Large intestine (tissue), 3 donors: ENCODE results near the gene ZNF22. TPM values are rescaled to one million over a fixed set of nuclear protein-coding genes. Genes with fewer than 3 reads are reported as not detected.

ENCODE experiments used
- DNase-seq, 2 donors: peaks; one replicate each; pipeline versions ENCODE4 v3.0.0 to v3.0.0-alpha.2; 2013
- H3K27ac ChIP-seq: one replicate; pipeline ENCODE4 v1.5.1; 2013; ENCODE audit warnings: low read length
- H3K27me3 ChIP-seq: 2 replicates; pipeline ENCODE4 v1.6.1; 2013; ENCODE audit warnings: low read length; ENCODE audit not compliant: control insufficient read depth, insufficient read depth
- H3K36me3 ChIP-seq: 2 replicates; pipeline ENCODE4 v1.6.1; 2013; ENCODE audit warnings: low read length; ENCODE audit not compliant: control insufficient read depth, insufficient read depth
- H3K4me1 ChIP-seq: one replicate; pipeline ENCODE4 v1.6.1; 2013; ENCODE audit warnings: low read length; ENCODE audit not compliant: control insufficient read depth, insufficient read depth
- H3K4me3 ChIP-seq: one replicate; pipeline ENCODE4 v1.5.1; 2013; ENCODE audit warnings: low read length
- H3K9me3 ChIP-seq: one replicate; pipeline ENCODE4 v1.6.1; 2013; ENCODE audit warnings: mild to moderate bottlenecking, low read depth, low read length, moderate library complexity; ENCODE audit not compliant: control insufficient read depth
- WGBS: methylation state at CpG from one replicate; pipeline ENCODE4 v1.1.5; 2013; ENCODE audit warnings: low lambda C conversion rate; ENCODE audit not compliant: insufficient coverage; 5-methylcytosine and 5-hydroxymethylcytosine counted together
- polyA plus RNA-seq: library from polyadenylated mRNA; unstranded; fragments of 120-200 nt; gene quantifications from one replicate; pipeline ENCODE4 v1.2.1, GENCODE V29; 2013

ZNF22 gene
- polyA plus RNA-seq, 1 donor: 35.7 TPM

DNA sequence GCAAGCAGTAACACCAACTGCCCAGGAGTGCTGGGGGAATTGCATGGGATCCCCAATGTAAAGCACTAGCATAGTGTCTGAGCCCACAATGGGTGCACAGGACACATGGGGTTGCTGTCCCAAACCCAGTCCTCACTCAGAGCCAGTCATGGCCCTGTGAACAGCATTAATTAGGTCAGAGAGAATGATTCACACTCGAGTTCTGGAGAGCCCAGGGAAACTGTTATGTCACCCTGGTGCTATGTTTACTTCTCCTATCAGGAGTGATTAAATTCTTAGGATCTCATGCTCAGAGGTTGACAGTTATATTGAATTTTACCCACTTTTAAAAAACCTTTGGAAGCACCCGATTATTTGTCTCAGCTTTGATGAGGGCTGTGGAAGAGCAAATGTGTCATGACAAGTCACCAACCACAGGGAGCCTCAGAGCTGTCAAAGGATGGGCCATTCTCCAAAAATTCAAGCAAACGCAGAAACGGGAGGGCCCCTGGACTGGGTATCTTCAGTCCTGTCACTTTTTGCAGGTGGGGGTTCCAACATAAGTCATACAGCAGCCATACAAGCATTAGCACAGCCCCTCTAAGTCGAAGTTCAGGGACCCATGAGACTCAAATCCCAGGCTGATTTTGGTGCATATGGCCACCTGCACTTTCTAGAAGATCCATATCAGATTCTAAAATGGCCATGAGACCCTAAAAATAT is 42.4 kb upstream of the ZNF22 start:
- no peaks in the 10 kb centered on the region for H3K27me3 ChIP-seq
- peaks cover 13% of the 10 kb centered on the region for H3K36me3 ChIP-seq
- H3K4me3 ChIP-seq: peak overlapping the region; percentile 78
- H3K9me3 ChIP-seq: no peaks in the 10 kb centered on the region
- peak overlapping the region; percentile 98 for H3K27ac ChIP-seq
- 0% methylated on average over 1 of the region's 5 CpGs for WGBS
- peak in 1 of 2 donors; percentile 66 for DNase-seq
- H3K4me1 ChIP-seq: peaks cover 33% of the 10 kb centered on the region

- peaks cover 37% of the 10 kb centered on the region for H3K4me1 ChIP-seq
- 0% methylated on average over 1 of the region's 6 CpGs for WGBS
- no peaks in the 10 kb centered on the region for H3K27me3 ChIP-seq
Measured at GRCh38 chr10:44958898-44959246, 41.9 kb upstream of the ZNF22 start.

DNA sequence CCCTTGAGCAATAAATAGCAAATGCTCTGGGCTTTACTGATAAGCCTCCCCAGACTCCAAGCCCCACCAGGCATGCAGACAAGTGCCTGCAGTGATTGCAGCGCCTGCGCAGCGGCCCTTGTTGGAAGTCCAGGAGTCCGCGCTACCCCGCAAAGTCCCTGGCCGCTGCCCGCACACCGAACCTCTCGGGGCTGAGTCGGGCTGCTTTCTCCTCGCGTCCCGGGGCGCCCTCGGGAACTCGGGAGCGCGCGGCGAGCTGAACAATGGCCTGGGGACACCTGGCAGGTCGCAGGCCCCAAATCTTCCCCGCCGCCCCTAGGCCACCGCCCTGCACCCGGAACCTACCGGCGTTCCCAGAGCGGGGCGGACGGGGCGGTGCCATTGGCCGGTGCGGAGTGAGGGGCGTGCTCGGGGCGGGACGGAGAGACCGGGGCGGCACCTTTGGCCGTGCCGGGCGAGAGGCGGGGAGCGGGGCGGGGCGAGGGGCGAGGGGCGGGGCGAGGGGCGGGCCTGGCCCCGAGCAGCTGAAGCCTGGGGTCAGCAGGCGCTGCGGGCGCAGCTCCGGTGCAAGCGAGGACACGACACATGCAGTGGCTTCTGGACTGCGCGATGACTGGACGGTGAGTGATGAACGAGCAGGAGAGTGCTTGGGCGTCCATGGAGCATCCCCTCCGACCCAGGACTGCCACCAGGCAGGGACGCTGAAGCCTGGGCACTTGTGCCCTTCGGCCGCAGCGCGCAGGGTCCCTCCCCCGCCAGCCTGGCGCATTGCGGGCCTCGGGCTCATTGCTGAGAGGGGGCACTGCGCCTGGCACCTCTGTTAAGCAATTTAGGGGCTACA is 41.3 kb upstream of the ZNF22 start, which contains the start of gene RASSF4:
Gene RASSF4, plus strand, starts transcription at position 556 of the 841 bp plus-strand sequence. CDS start 10,401 bp downstream, outside the sequence.
- Histone ChIP-seq H3K27me3 (no peaks in the 10 kb centered on the region), H3K4me1 (peaks cover 43% of the 10 kb centered on the region), H3K4me3 (peak within 1 kb of the TSS; percentile 78), H3K36me3 (peaks cover 13% of the 10 kb centered on the region), H3K9me3 (no peaks in the 10 kb centered on the region), H3K27ac (peak within 1 kb of the TSS; percentile 98)
- WGBS: no CpG with 5 or more reads among the region's 74 CpGs
- DNase-seq: peak; percentile 92 to 97

More at GRCh38 chr10:44958898-44959246, 41.9 kb upstream of the ZNF22 start:
- peak overlapping the region; percentile 78 for H3K4me3 ChIP-seq
- no peak for DNase-seq
- peaks cover 13% of the 10 kb centered on the region for H3K36me3 ChIP-seq
- H3K9me3 ChIP-seq: no peaks in the 10 kb centered on the region
- H3K27ac ChIP-seq: peak overlapping the region; percentile 98

DNA sequence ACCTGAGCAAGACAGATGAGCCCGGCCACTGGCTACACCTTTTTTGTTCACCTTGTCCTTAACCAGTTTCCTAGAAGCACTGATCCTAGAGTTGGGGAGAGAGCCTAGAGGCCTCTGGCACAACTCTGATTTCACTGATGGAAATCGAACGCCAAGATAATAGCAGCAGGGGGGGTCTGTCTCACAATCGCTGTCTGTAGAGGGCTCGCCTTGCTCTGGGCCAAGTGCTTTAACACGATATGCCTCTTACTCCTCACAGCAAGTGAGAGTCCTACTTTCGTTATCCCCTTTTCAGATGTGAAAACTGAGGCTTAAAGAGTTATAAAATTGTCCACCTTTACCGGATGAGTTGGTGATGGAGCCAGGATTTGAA is 40.6 kb upstream of the ZNF22 start:
- H3K4me1 ChIP-seq: peaks cover 47% of the 10 kb centered on the region
- H3K27ac ChIP-seq: peak overlapping the region; percentile 47
- DNase-seq: peak in 1 of 2 donors; percentile 32
- no peaks in the 10 kb centered on the region for H3K9me3 ChIP-seq
- WGBS: no CpG with 5 or more reads among the region's 8 CpGs
- H3K27me3 ChIP-seq: no peaks in the 10 kb centered on the region
- peaks cover 13% of the 10 kb centered on the region for H3K36me3 ChIP-seq
- peak overlapping the region; percentile 57 for H3K4me3 ChIP-seq

DNA sequence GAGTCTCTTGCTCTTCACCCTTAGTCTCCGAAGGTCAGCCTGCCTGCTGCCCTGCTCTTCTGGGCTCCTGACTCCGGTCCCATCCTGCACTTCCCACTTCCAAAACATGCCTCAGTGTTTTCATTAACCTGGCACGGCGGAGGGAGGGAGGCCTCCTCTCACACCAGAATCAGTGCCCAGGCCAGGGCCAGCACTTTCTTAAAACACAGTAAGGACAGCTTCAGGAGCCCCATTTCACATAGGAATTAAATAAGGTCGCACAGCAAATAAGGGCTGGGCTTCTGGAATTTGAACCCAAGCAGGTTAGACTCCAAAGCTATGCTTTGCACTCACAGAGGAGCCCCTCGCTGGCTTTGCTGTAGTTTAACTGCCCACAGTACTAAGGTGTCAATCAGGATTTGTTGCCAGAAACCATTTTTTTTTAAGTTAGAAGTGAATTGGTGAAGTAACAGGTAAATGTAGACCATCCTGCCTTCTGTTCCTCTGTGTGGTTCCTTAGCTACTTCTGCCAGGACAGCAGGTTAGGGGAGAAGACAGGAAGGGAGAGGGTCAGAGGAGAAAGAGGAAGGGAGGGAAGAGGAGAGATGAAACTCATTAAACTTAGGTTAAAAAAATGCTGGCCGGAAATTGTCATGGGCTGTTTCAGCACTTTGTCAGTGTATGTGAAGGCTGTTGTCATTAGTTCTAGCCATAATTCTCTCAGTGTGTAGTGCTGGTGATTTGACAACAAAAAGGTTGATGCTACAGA is 40.1 kb upstream of the ZNF22 start:
- WGBS: 56% methylated on average over 3 of the region's 7 CpGs
- DNase-seq: peak in 1 of 2 donors; percentile 52
- H3K36me3 ChIP-seq: peaks cover 10% of the 10 kb centered on the region
- no peaks in the 10 kb centered on the region for H3K27me3 ChIP-seq
- H3K27ac ChIP-seq: peak overlapping the region; percentile 3
- peak overlapping the region; percentile 57 for H3K4me3 ChIP-seq
- H3K9me3 ChIP-seq: no peaks in the 10 kb centered on the region
- peaks cover 48% of the 10 kb centered on the region for H3K4me1 ChIP-seq

GRCh38 chr10:44961230-44961571 is 39.5 kb upstream of the ZNF22 start:
- Histone ChIP-seq H3K9me3 (no peaks in the 10 kb centered on the region), H3K36me3 (peaks cover 5% of the 10 kb centered on the region), H3K27ac (peak overlapping the region; percentile 3), H3K4me1 (peaks cover 54% of the 10 kb centered on the region), H3K4me3 (no peak overlapping the region), H3K27me3 (no peaks in the 10 kb centered on the region)
- DNase-seq: no peak
- no CpG with 5 or more reads among the region's 4 CpGs for WGBS

DNA sequence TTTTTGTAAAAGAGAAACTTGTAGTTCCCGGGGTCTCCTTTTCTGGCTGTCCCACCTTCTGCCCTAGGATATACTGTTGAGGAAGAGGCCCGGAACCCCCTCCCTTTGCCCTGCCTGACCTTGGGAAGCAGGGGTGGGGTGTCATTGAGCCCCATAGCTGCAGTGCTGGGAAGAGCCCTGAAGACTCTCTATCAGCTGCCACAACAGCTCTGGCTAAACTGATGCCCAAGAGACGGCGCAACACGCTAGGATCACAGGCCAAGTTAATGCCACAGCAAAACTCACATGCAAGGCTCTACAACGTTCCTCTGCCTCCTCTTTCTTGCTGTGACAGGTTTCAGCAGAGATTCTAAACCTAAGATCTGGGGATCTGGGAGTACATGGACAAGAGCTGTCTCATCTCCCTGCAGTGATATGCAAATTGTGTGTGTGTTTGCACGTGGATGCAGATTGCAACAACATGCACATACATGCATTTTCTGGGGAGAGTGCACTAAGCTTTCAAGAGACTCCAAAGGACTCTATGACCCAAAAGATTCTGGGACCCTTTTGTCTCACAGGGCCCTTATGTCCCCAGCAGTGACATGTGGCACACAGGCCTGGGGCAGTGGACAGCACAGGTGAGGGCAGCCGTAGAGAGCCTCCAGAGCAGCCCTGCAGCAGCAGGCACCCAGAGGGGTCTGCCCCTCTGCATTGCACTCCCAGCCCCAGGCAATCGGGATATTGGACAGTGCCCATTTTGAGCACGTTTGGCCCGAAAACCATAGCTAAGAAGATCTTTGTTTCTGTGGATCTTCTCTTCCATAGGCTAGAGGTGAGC is 38.6 kb upstream of the ZNF22 start:
- Histone ChIP-seq H3K4me3 (no peak overlapping the region), H3K4me1 (peaks cover 58% of the 10 kb centered on the region)
- no peak for DNase-seq

DNA sequence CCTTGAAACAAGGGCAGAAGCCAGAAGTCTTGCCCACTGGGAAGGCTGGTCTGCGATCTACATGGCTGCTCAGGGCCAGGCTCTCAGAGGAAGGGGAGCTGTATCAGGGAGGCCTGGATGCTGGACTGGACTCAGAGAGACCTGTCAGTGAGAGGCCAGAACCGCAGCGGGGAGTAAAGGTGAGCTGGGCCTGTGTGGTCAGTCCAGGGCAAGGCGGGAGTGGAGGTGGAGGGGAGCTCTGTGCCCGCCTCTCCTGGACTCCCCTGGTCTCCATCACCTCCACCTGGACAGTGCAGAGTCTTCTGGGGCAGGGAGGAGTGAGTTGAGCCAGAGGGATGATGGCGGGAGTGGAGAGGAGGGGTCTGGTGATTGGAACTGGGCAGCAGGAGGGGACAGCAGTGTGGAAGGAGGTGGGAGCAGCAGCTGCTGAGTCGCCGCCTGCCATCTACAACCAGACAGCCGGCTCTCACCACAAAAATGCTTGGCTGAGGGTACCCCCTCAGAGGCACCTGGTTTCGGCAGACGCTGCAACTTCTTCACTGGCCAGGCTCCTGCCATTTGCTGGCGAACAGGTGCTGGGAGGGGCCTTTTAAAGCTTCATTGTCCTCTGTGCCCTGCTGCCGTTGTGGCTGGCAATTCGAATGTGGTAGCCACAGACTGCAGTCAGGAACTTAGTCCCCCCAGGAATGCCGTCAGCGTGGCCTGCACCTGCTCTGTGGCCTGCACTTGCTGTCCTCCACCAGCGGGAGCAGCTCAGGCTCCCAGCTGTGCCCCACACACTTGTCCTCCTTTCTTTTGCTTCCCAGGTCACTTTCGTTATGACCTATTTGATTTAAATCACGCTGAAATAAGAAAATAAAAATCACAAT is 37.6 kb upstream of the ZNF22 start:
- DNase-seq: peak in 1 of 2 donors; percentile 17
- Histone ChIP-seq H3K9me3 (no peaks in the 10 kb centered on the region), H3K36me3 (no peaks in the 10 kb centered on the region), H3K4me1 (peaks cover 54% of the 10 kb centered on the region), H3K27me3 (no peaks in the 10 kb centered on the region), H3K27ac (no peak overlapping the region), H3K4me3 (no peak overlapping the region)
- WGBS: 80% methylated on average over 1 of the region's 19 CpGs

More for the DNA sequence above, 38.6 kb upstream of the ZNF22 start:
- Histone ChIP-seq H3K27ac (no peak overlapping the region), H3K27me3 (no peaks in the 10 kb centered on the region), H3K9me3 (no peaks in the 10 kb centered on the region), H3K36me3 (no peaks in the 10 kb centered on the region)
- WGBS: no CpG with 5 or more reads among the region's 11 CpGs
